ENCODE measurements around the gene RELN.

DNA sequence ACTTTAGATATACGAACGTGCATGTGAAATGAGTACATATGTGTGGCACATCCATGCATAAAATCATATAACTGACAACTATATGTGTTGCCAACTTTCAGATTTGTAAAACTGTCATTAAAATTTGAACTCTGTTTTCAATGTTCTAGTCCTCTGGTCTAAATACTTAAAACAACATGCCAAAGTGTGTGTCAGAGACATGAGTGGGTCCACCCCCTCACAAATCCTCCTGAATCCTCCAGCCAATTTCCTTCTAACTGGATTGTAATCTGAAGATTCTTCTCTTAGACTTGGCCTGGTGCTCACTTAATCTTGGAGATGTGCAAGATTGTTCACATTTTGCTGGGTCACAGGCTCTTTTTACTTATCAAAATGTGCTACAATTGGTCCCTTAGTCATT, 184.1 kb downstream of the RELN start:
- TF ChIP-seq, protein P1, sequence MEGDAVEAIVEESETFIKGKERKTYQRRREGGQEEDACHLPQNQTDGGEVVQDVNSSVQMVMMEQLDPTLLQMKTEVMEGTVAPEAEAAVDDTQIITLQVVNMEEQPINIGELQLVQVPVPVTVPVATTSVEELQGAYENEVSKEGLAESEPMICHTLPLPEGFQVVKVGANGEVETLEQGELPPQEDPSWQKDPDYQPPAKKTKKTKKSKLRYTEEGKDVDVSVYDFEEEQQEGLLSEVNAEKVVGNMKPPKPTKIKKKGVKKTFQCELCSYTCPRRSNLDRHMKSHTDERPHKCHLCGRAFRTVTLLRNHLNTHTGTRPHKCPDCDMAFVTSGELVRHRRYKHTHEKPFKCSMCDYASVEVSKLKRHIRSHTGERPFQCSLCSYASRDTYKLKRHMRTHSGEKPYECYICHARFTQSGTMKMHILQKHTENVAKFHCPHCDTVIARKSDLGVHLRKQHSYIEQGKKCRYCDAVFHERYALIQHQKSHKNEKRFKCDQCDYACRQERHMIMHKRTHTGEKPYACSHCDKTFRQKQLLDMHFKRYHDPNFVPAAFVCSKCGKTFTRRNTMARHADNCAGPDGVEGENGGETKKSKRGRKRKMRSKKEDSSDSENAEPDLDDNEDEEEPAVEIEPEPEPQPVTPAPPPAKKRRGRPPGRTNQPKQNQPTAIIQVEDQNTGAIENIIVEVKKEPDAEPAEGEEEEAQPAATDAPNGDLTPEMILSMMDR (CRISPR knock-in tag; IDR thresholded peaks at IDR 0.05), result no peak
- TF ChIP-seq POLR2A (IDR thresholded peaks at IDR 0.05; ENCODE audit: insufficient read depth in 1 of 2, low read depth in 2 of 2, low read length in 2 of 2) (no peak), ZNF33A (CRISPR knock-in tag; IDR thresholded peaks at IDR 0.05; ENCODE audit: borderline replicate concordance) (no peak), YY1 (IDR thresholded peaks at IDR 0.05; ENCODE audit: insufficient read depth, insufficient replicate concordance, low read depth, low read length) (no peak), POLR2AphosphoS5 (IDR thresholded peaks at IDR 0.05; ENCODE audit: low read depth, low read length) (no peak)
- TF ChIP-seq, protein P2, sequence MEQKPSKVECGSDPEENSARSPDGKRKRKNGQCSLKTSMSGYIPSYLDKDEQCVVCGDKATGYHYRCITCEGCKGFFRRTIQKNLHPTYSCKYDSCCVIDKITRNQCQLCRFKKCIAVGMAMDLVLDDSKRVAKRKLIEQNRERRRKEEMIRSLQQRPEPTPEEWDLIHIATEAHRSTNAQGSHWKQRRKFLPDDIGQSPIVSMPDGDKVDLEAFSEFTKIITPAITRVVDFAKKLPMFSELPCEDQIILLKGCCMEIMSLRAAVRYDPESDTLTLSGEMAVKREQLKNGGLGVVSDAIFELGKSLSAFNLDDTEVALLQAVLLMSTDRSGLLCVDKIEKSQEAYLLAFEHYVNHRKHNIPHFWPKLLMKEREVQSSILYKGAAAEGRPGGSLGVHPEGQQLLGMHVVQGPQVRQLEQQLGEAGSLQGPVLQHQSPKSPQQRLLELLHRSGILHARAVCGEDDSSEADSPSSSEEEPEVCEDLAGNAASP (CRISPR knock-in tag; IDR thresholded peaks at IDR 0.05; ENCODE audit: borderline replicate concordance), result no peak
